GM18505 (cell line): ENCODE measurements around the gene RETNLB.

Source experiments
- ATAC-seq: cut with Tn5 transposase; IDR thresholded peaks from one replicate; pipeline ENCODE4 v1.9.1; 2021; ENCODE audit not compliant: unreplicated experiment
- POLR2A ChIP-seq: IDR thresholded peaks from 4 replicates; pipeline ENCODE4 v1.6.1; 2011; ENCODE audit warnings: borderline replicate concordance; ENCODE audit not compliant: insufficient read depth, insufficient read length; ENCODE audit errors: extremely low read depth

The RETNLB gene

GRCh38 chr3:108724101-108724500, 33.1 kb downstream of the RETNLB start:
- no peak for TF ChIP-seq POLR2A
- ATAC-seq: no peak

GRCh38 chr3:108722724-108723123, 34.5 kb downstream of the RETNLB start:
- ATAC-seq: no peak
- TF ChIP-seq POLR2A: no peak

- TF ChIP-seq POLR2A: no peak
These were observed 37.9 kb downstream of the RETNLB start for GRCh38 chr3:108719178-108719806.

GRCh38 chr3:108718454-108718853, 38.8 kb downstream of the RETNLB start:
- no peak for TF ChIP-seq POLR2A
- no peak for ATAC-seq

More at GRCh38 chr3:108719178-108719806, 37.9 kb downstream of the RETNLB start:
- ATAC-seq: no peak

- no peak for ATAC-seq
These were observed 43.4 kb downstream of the RETNLB start for GRCh38 chr3:108713816-108714215.

GRCh38 chr3:108713009-108713516, 44.1 kb downstream of the RETNLB start:
- no peak for TF ChIP-seq POLR2A
- ATAC-seq: no peak

More at GRCh38 chr3:108713816-108714215, 43.4 kb downstream of the RETNLB start:
- no peak for TF ChIP-seq POLR2A
